Lower leg skin (tissue), 3 donors: Measurements from ENCODE around the gene PCK1.

Source experiments
- POLR2A ChIP-seq, 2 donors: fragments of 450-650 bp; IDR thresholded peaks; one replicate each; pipeline ENCODE4 v1.6.1; 2016 to 2017; ENCODE audit warnings: antibody characterized with exemption in 2 of 2, mild to moderate bottlenecking in 1 of 2, moderate library complexity in 1 of 2
- TF ChIP-seq, protein P1 (sequence below), 3 donors: fragments of 450-650 bp; IDR thresholded peaks; one replicate each; pipeline ENCODE4 v1.5.1; 2016; ENCODE audit warnings: antibody characterized with exemption in 3 of 3, mild to moderate bottlenecking in 3 of 3, moderate library complexity in 2 of 3

DNA sequence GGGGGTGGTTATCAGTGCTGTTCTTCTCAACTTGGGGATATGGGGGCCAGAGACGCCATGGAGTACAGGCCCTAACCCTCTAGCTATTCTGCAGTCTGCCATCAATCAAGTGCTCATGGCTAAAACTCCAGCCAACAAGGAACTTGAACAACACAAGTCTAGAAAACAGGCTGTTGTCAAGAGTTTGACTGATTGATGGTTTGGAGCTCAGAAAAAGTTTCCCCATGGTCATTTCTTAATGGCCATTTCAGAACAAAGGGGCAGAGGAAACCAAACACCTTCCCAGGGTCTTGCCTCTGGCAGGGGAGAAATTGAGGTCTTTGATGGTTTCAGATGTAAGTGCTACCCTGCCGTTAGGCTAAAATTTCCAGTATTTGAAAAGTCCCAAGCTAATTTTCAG is 15.1 kb downstream of the PCK1 start:
- TF ChIP-seq, protein P1, sequence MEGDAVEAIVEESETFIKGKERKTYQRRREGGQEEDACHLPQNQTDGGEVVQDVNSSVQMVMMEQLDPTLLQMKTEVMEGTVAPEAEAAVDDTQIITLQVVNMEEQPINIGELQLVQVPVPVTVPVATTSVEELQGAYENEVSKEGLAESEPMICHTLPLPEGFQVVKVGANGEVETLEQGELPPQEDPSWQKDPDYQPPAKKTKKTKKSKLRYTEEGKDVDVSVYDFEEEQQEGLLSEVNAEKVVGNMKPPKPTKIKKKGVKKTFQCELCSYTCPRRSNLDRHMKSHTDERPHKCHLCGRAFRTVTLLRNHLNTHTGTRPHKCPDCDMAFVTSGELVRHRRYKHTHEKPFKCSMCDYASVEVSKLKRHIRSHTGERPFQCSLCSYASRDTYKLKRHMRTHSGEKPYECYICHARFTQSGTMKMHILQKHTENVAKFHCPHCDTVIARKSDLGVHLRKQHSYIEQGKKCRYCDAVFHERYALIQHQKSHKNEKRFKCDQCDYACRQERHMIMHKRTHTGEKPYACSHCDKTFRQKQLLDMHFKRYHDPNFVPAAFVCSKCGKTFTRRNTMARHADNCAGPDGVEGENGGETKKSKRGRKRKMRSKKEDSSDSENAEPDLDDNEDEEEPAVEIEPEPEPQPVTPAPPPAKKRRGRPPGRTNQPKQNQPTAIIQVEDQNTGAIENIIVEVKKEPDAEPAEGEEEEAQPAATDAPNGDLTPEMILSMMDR (IDR thresholded peaks at IDR 0.05) = no peak
- TF ChIP-seq POLR2A (IDR thresholded peaks at IDR 0.05) = no peak
